K562 (cell line): ENCODE results near the gene F2RL1. TPM values are rescaled to one million over a fixed set of nuclear protein-coding genes. Genes with fewer than 3 reads are reported as not detected.

Experiments
- EP400 ChIP-seq: fragments of 450-650 bp; IDR thresholded peaks from 2 replicates; pipeline ENCODE4 v1.6.1; 2017; ENCODE audit warnings: antibody characterized with exemption, mild to moderate bottlenecking, moderate library complexity
- ETV6 ChIP-seq, 3 experiments: fragments of 150-350 bp in 1 of 3; sonication (generic) in 1 of 3; formaldehyde crosslinking in 1 of 3; IDR thresholded peaks; 2 replicates each; pipeline versions ENCODE4 v1.6.1 to v1.8.0; 2014 to 2022; ENCODE audit warnings: borderline replicate concordance in 2 of 3, low read depth in 2 of 3, antibody characterized with exemption in 1 of 3, low read length in 1 of 3, mild to moderate bottlenecking in 1 of 3, missing genetic modification reagents in 1 of 3
- ID3 ChIP-seq, 2 experiments: fragments of 250-450 bp in 1 of 2; fragments of 450-650 bp in 1 of 2; sonication (Bioruptor Pico) in 1 of 2; IDR thresholded peaks; 2 replicates each; pipeline versions ENCODE4 v1.6.1 to v1.8.0; 2016 to 2021; ENCODE audit warnings: mild to moderate bottlenecking in 2 of 2, moderate library complexity in 2 of 2, missing compliant biosample characterization in 1 of 2, missing genetic modification characterization in 1 of 2
- KAT8 ChIP-seq: fragments of 450-650 bp; IDR thresholded peaks from 2 replicates; pipeline ENCODE4 v1.6.1; 2016; ENCODE audit warnings: low read depth, mild to moderate bottlenecking
- MITF ChIP-seq: IDR thresholded peaks from 2 replicates; pipeline ENCODE4 v1.6.1; 2014; ENCODE audit warnings: antibody characterized with exemption
- PATZ1 ChIP-seq: fragments of 250-450 bp; sonication (Bioruptor Pico); IDR thresholded peaks from 2 replicates; pipeline ENCODE4 v1.5.0; 2020; ENCODE audit warnings: mild to moderate bottlenecking, borderline replicate concordance
- RCOR1 ChIP-seq, 2 experiments: IDR thresholded peaks; 2 replicates each; pipeline ENCODE4 v1.6.1; 2012; ENCODE audit warnings: low read depth in 2 of 2, low read length in 2 of 2, borderline replicate concordance in 1 of 2, improper control_type of control experiment in 1 of 2
- RNF2 ChIP-seq: sonication (generic); IDR thresholded peaks from 2 replicates; pipeline ENCODE4 v1.6.1; 2016
- SNAPC5 ChIP-seq: fragments of 250-450 bp; sonication (Bioruptor Pico); IDR thresholded peaks from 2 replicates; pipeline ENCODE4 v1.8.0; 2021; ENCODE audit warnings: moderate library complexity, mild to moderate bottlenecking, inconsistent platforms
- ZBTB49 ChIP-seq: sonication (generic); formaldehyde crosslinking; IDR thresholded peaks from 2 replicates; pipeline ENCODE4 v1.8.0; 2022; ENCODE audit warnings: missing genetic modification reagents, mild to moderate bottlenecking, borderline replicate concordance
- ZNF57 ChIP-seq: fragments of 450-650 bp; formaldehyde crosslinking; IDR thresholded peaks from 2 replicates; pipeline ENCODE4 v1.4.0; 2020; ENCODE audit warnings: mild to moderate bottlenecking, moderate library complexity
- polyA plus RNA-seq, 8 experiments: library from polyadenylated mRNA; depleted of rRNA in 4 of 8; stranded (reverse) in 5 of 8; unstranded in 3 of 8; fragments of >200 nt; fragmentation: Nextera tagmentation in 2 of 8; fragmentation: Illumina TruSeq in 1 of 8; extraction: Ambion mirVana in 2 of 8; extraction: Trizol in 1 of 8; gene quantifications; 2 replicates each; pipeline versions ENCODE4 v1.2.1 to v1.2.3, GENCODE V29; 2011 to 2014; ENCODE audit warnings: inconsistent platforms in 1 of 8, missing spikeins in 1 of 8
- total RNA-seq, 7 experiments: library from RNA; depleted of rRNA in 6 of 7; stranded (reverse); fragments of >200 nt in 6 of 7; fragmentation: Illumina TruSeq in 2 of 7; extraction: Trizol in 2 of 7; gene quantifications; 2 replicates each; pipeline versions ENCODE4 v1.2.1 to v1.2.3, GENCODE V29; 2011 to 2021; ENCODE audit warnings: low replicate concordance in 1 of 7

The F2RL1 gene
- total and polyA plus RNA-seq, 9 of the 15 experiments (the other 6 are each of a cell fraction or from before 2014, with no cell fraction given), result 0.03 to 0.50 (median 0.27) TPM; not detected in 6

- TF ChIP-seq PATZ1 (CRISPR knock-in tag) (no peak), RCOR1 (IDR thresholded peaks at IDR 0.05; ENCODE audit: borderline replicate concordance in 1 of 2, low read depth in 2 of 2, low read length in 2 of 2) (peak in 1 of 2 experiments; percentile 38; a peak in 1 of 4 replicates), MITF (no peak), ZNF57 (CRISPR knock-in tag) (no peak), ZBTB49 (CRISPR knock-in tag) (no peak), ETV6 (IDR thresholded peaks at IDR 0.05; ENCODE audit: borderline replicate concordance in 1 of 2, low read depth in 2 of 2, low read length in 1 of 2) (no peak), ETV6 (CRISPR knock-in tag; IDR thresholded peaks at IDR 0.05; ENCODE audit: borderline replicate concordance) (no peak), ID3 (CRISPR knock-in tag; IDR thresholded peaks at IDR 0.05) (no peak), ID3 (tag; IDR thresholded peaks at IDR 0.05) (no peak), RNF2 (no peak), KAT8 (no peak), EP400 (no peak), SNAPC5 (CRISPR knock-in tag) (no peak)
Observed at GRCh38 chr5:76867827-76868693, 49.2 kb downstream of the F2RL1 start (continued).
